ENCODE measurements around the gene PHC2.

DNA sequence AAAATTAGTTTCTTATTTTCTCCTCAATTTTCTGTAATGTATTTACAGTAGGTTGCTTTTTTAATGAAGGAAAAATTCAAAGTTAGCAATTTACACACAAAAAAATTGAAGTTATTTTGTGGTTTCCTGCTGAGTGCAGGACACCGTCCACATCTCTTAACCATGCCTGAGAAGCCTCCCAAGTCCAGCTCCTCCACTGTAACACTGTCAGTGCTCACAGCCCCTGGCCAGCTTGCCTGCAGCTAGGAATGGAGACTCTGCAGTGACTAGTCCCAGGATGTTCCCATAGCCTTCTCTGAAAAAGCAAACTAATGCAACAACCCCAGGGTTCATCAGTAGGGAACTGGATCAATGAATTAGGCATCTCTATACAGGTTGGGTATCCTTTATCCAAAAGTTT, 113.5 kb downstream of the PHC2 start:
- TF ChIP-seq, protein P1, sequence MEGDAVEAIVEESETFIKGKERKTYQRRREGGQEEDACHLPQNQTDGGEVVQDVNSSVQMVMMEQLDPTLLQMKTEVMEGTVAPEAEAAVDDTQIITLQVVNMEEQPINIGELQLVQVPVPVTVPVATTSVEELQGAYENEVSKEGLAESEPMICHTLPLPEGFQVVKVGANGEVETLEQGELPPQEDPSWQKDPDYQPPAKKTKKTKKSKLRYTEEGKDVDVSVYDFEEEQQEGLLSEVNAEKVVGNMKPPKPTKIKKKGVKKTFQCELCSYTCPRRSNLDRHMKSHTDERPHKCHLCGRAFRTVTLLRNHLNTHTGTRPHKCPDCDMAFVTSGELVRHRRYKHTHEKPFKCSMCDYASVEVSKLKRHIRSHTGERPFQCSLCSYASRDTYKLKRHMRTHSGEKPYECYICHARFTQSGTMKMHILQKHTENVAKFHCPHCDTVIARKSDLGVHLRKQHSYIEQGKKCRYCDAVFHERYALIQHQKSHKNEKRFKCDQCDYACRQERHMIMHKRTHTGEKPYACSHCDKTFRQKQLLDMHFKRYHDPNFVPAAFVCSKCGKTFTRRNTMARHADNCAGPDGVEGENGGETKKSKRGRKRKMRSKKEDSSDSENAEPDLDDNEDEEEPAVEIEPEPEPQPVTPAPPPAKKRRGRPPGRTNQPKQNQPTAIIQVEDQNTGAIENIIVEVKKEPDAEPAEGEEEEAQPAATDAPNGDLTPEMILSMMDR (conservative IDR thresholded peaks at IDR 0.05; ENCODE audit: low read length): no peak
- TF ChIP-seq EZH2phosphoT487 (IDR thresholded peaks at IDR 0.05; ENCODE audit: borderline replicate concordance, low read depth, low read length): no peak

All from OCI-LY7 (cell line).